NB4 (cell line): ENCODE data around the gene VCX3A.

Experiments
- DNase-seq: peaks from one replicate; pipeline ENCODE4 v3.0.0; 2010; ENCODE audit warnings: low read depth
- H3K4me3 ChIP-seq: one replicate; pipeline ENCODE4 v1.5.1; 2011; ENCODE audit warnings: mild to moderate bottlenecking, low read depth, low read length, moderate library complexity
- MAX ChIP-seq: IDR thresholded peaks from 2 replicates; pipeline ENCODE4 v1.6.1; 2011; ENCODE audit warnings: low read depth, low read length
- MYC ChIP-seq: IDR thresholded peaks from 2 replicates; pipeline ENCODE4 v1.6.1; 2011; ENCODE audit warnings: low read depth, low read length
- POLR2A ChIP-seq: IDR thresholded peaks from 2 replicates; pipeline ENCODE4 v1.6.1; 2011; ENCODE audit warnings: mild to moderate bottlenecking; ENCODE audit not compliant: insufficient read length; ENCODE audit errors: extremely low read depth
- TF ChIP-seq, protein P1 (sequence below): IDR thresholded peaks from one replicate; pipeline ENCODE4 v1.5.1; 2012; ENCODE audit warnings: low read depth, low read length

VCX3A gene

DNA sequence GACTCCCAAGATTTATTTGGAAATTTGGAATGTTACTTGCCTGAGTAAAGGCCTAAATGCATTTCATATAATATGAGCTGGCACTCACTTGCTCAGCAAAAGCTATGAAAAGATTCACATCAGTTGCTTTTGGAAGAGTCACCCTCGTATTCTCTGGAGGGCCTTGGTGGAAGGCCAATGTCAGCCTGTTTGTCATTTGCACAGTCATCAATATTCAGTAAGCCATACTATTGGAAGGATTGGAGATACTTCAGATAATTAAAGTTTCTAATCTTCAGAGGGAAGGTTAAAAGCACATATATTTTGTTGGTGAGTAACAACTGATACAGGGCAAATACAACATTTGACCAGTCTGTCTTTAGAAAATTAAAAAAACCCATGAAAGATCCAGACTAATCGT lies 36.6 kb downstream of the VCX3A start:
- no peak overlapping the region for H3K4me3 ChIP-seq
- TF ChIP-seq MAX (no peak), MYC (no peak), POLR2A (no peak)
- TF ChIP-seq, protein P1, sequence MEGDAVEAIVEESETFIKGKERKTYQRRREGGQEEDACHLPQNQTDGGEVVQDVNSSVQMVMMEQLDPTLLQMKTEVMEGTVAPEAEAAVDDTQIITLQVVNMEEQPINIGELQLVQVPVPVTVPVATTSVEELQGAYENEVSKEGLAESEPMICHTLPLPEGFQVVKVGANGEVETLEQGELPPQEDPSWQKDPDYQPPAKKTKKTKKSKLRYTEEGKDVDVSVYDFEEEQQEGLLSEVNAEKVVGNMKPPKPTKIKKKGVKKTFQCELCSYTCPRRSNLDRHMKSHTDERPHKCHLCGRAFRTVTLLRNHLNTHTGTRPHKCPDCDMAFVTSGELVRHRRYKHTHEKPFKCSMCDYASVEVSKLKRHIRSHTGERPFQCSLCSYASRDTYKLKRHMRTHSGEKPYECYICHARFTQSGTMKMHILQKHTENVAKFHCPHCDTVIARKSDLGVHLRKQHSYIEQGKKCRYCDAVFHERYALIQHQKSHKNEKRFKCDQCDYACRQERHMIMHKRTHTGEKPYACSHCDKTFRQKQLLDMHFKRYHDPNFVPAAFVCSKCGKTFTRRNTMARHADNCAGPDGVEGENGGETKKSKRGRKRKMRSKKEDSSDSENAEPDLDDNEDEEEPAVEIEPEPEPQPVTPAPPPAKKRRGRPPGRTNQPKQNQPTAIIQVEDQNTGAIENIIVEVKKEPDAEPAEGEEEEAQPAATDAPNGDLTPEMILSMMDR = no peak
- DNase-seq = no peak
